ELF-1 (cell line): ENCODE measurements around the gene CENPB.
A peak's percentile ranks its signal among the peaks of the same experiment; 100 is the strongest.

ENCODE experiments used
- DNase-seq: peaks from one replicate; pipeline ENCODE4 v3.0.0-alpha.2; 2016; ENCODE audit warnings: low read depth, low spot score

Gene CENPB

GRCh38 chr20:3749689-3750531, 36.6 kb downstream of the CENPB start:
- DNase-seq: peak; percentile 85

DNA sequence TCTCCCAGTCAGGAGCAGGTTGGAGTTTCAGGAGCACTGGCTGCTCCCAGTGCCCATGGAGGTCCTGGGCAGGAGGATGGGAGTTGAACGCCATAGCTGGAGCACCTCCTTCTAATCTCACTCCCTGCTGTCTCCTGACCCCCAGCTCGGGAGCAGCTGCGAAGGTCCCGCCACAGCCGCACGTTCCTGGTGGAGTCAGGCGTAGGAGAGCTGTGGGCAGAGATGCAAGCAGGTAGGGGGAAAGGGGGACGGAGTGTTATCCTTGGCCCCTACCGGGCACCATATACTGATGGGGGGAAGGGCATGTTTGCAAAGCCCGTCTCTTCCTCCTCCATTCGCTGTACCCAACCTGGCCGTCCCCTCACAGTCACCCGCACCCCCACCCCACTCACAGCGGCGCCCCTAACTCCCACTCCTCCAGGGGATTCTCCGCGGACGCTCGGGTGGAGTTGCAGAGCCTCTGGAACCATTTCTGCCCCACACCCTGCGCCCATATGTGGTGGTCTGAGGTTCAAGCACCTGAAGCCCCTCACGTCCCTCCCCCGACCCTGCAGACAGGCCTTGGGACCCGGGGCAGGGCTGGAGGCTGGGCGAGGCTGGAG, 37.4 kb downstream of the CENPB start:
- no peak for DNase-seq

DNA sequence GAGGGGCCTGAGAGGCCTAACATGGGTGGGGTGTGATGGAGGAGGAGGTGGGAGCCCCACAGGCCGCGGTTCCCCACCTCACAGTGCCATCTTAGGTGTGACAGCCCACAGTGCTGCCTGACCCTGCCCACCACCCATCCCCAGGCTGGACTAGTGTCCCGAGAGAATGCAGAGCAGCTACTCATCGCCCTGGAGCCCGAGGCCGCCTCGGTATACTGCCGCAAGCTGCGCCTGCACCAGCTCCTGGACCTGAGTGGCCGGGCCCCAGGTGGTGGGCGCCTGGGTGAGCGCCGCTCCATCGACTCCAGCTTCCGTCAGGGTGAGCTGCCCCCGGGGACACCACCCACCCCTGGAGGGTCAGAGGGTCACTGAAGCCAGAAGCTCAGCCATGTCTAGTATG, 38.5 kb downstream of the CENPB start:
- DNase-seq: no peak

DNA sequence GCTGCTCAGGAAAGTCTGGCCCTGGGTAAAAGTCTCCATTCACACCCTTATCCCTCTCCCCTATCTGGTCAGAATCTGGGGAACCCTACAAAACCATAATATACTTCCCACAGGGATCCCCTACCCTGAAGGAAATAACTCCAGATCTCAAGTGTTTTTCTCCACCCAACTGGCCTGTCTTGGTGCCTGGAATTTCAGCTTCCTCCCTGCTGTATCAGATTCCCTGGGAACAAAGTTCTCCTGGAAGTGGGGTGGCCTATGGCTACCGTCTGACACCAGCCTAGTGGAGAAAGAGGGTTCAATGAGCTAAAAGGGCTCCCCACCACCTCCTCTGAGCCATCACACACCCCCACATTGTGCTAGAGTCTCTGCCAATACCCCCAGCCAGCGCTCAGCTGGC, 39.1 kb downstream of the CENPB start:
- DNase-seq: no peak

DNA sequence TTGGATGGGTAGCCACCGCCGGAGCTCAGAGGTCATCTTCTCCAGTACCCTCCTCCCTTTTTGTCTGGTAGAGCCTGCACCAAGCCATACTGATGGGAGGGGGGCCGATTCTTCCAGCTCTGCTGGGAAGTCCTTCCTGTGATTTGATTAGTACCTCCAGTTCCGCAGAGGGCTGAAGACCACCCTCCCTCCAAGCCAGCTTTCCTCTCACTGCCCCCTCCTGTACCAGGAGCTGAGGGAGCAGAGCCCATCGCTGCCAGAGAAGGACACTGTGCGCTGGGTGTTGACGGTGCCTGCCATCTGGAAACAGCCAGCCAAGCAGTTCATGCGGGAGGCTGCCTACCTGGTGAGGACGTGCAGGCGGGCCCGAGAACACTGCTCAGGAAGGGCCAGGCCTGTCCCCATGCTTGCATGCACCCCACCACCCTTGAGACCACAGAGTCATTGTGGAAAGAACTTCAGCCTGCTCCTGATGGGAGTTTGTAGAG, 40.8 kb downstream of the CENPB start:
- no peak for DNase-seq

- DNase-seq: peak; percentile 87
Observed at GRCh38 chr20:3744806-3745685, 41.5 kb downstream of the CENPB start.

DNA sequence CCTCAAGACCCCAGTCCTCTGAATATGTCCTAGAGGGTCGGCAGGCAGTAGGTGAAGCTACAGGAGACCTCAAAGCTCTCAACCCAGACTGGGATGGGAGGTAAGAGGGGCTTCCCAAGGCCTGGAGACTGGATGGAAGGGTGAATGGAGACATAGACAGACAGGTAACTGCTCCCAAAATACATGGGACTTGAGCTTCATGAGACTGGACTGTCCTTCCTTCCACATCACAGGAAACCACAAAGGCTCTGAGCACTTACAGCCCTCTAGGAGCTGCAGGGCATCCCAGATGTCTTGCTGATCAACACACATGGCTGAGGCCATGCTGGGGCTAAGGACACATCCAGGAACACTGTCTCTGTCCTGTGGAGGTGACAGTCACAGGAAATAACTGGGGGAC, 42.5 kb downstream of the CENPB start:
- DNase-seq: no peak

GRCh38 chr20:3743251-3743650, 43.3 kb downstream of the CENPB start:
- no peak for DNase-seq

GRCh38 chr20:3741836-3742458, 44.6 kb downstream of the CENPB start:
- peak; percentile 49 for DNase-seq

DNA sequence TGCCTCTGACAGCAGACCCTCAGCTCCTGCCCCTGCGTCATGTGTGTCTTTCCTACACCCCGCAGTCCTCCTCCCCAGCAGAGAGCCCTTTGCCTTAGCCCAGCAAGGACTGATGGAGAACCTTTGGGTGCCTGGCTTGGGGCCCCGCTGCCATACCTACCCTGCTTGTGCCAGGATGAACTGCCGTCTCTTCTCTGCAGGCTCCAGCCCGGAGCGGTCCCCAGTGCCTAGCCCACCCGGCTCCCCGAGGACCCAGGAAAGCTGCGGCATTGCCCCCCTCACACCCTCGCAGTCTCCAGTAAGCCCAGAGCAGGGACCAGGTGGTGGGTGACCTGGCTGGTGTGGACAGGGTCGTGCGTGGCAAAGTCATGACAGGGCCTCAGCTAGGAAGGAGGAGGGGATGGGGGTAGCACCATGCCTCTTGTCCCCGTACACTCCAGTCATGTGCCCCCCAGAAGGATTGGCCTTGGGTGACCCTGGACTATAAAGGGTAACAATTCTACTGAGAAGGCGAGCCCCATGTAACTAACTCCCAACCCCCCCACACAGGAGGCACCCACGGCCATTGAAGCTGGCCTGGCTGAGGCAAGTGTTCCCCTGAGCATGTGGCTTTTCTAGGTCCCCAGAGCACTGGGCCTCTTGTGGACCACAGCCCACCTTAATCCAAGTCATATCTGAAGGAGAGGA, 45.8 kb downstream of the CENPB start:
- no peak for DNase-seq

- DNase-seq: no peak
Observed at GRCh38 chr20:3739926-3740451, 46.6 kb downstream of the CENPB start.

- DNase-seq: no peak
Observed at GRCh38 chr20:3739054-3739925, 47.2 kb downstream of the CENPB start.

DNA sequence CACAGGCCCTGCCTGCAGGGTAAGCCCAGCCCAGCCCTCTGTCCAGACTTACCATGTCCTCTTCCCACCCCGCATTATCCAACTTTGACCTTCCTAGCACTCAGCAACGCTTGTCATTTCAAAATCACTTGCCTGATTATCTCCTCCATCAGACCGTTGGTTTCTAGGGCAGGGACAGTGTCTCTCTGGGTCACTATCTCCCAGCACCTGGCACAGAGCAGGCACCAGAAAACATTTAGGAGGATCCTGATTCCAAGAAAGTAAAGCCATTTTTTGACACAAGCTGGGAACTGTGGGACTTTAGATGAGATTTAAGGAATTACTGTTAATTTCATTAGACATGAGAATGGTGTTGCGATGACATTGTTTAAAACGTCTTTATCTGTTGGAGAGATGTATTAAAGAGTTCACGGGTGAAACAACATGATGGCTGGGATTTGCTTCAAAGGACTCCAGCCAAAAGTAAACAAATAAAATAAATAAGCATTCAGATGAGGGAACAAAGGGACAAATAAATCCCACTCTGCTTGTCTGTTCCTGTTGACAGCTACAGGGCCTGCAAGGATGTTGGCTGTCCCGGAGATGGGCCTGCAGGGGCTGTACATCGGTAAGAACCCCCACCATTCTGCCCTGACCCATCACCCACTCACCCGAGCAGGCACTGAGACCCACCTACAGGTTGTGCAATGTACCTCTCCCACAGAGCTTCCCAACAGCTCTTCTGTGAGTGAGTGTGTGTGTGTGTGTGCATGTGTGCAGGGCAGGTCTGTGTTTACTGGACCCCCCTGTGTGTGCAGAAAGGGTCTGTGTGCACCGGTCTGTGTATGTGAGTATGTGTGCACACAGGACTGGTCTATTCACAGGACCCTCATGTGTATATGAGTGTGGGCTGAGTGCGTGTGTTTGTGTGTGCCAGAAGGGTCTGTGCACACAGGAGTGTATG, 48.2 kb downstream of the CENPB start:
- DNase-seq: no peak

GRCh38 chr20:3735768-3736167, 50.8 kb downstream of the CENPB start:
- no peak for DNase-seq

DNA sequence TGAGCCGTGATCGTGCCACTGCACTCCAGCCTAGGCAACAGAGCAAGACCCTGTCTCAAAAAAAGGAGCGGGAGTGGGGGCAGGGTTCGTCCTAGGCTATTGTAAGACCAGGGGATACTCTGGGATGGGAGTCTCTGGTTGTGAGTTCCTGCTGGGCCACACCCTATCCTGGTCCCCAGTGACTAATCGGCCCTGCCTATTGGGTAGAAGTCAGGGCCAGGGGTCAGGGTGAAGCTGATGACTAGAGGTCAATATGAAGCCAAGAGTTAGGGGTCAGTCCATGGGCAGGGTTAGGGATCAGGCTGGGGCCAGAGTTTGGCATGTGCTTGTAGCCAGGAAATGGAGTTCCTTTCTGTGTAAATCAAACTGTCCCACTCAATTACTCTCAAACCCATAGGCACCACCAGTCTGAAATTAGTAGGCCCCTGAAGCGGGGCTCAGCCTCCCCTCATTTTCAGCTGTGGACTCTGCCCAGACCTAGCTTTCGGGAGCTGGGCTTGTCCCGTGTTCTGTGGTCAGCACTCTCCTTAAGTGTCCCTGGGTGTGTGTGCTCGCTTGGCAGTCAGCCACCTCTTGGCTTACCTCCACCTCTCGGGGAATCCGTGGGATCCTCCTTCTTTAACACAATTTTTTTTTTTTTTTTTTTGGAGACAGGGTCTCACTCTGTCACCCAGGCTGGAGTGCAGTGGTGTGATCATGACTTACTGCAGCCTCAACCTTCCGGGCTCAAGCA, 52.3 kb downstream of the CENPB start:
- DNase-seq: no peak
